HCT116 (cell line): Measurements from ENCODE around the gene ALDH4A1. TPM values are rescaled to one million over a fixed set of nuclear protein-coding genes. Genes with fewer than 3 reads are reported as not detected.

ENCODE experiments used
- ATAC-seq: fragments of 200-7000 bp; cut with Tn5 transposase; 2 replicates; pipeline ENCODE4 v1.9.1; 2020; ENCODE audit warnings: mild to moderate bottlenecking, moderate library complexity
- BruUV-seq: library from RNA; stranded (reverse); fragments of 400-500 nt; replicated peaks from 2 replicates; lab custom pipeline; 2021; lab: Mats Ljungman, UMichigan
- CTCF ChIA-PET: fragments of 300-600 bp; sonication (Branson Sonifier 250); formaldehyde crosslinking; loops from one replicate; lab custom pipeline; 2021; ENCODE audit warnings: antibody characterized with exemption; lab: Charles Lee
- POLR2A ChIA-PET: fragments of 300-600, 350-600 bp; sonication (Branson Sonifier 250); formaldehyde crosslinking; loops from one replicate; lab custom pipeline; 2021; ENCODE audit warnings: antibody characterized with exemption; lab: Charles Lee
- RAD21 ChIA-PET, 2 experiments: fragments of 300-600 bp; sonication (Branson Sonifier 250); formaldehyde crosslinking; loops; one replicate each; lab custom pipeline; 2023; ENCODE audit warnings: low total read pairs in 2 of 2; ENCODE audit not compliant: uncharacterized antibody in 2 of 2, unreplicated experiment in 2 of 2, low non-redundant PET in 1 of 2; lab: Charles Lee
- DNase-seq: peaks from one replicate; pipeline ENCODE4 v3.0.0-alpha.2; 2010; ENCODE audit warnings: low read depth, low spot score
- H2AFZ ChIP-seq: fragments of 200-600 bp; shearing (Covaris generic), sonication (generic); 2 replicates; pipeline ENCODE4 v1.6.1; 2017; ENCODE audit warnings: low read depth, mixed run types, mixed read lengths, antibody characterized with exemption, low read length; ENCODE audit not compliant: poor library complexity, severe bottlenecking
- H3K27ac ChIP-seq: 2 replicates; pipeline ENCODE4 v1.5.1; 2012; ENCODE audit warnings: low read depth, low read length
- H3K27me3 ChIP-seq: fragments of 200-600 bp; sonication (generic); 2 replicates; pipeline ENCODE4 v1.6.1; 2016; ENCODE audit warnings: mixed run types, low read length, mixed read lengths; ENCODE audit not compliant: insufficient read depth
- H3K36me3 ChIP-seq, 2 experiments: fragments of 200-500 bp in 1 of 2; fragments of 200-600 bp in 1 of 2; sonication (Bioruptor generic) in 1 of 2; sonication (generic) in 1 of 2; 2 replicates each; pipeline versions ENCODE4 v1.5.1 to v1.6.1; 2014 to 2016; ENCODE audit warnings: low read length in 2 of 2, inconsistent platforms in 1 of 2, mixed read lengths in 1 of 2, mixed run types in 1 of 2; ENCODE audit not compliant: insufficient read depth in 2 of 2, control insufficient read depth in 1 of 2
- H3K4me1 ChIP-seq, 2 experiments: fragments of 200-600 bp in 1 of 2; sonication (generic) in 1 of 2; 2 replicates each; pipeline versions ENCODE4 v1.5.1 to v1.6.1; 2012 to 2017; ENCODE audit warnings: low read length in 2 of 2, inconsistent platforms in 1 of 2, mild to moderate bottlenecking in 1 of 2, mixed read lengths in 1 of 2, mixed run types in 1 of 2, moderate library complexity in 1 of 2; ENCODE audit not compliant: insufficient read depth in 2 of 2, control insufficient read depth in 1 of 2
- H3K4me2 ChIP-seq: fragments of 200-600 bp; sonication (generic); 2 replicates; pipeline ENCODE4 v1.6.1; 2017; ENCODE audit warnings: mixed run types, low read length, mixed read lengths
- H3K4me3 ChIP-seq, 2 experiments: fragments of 200-600 bp in 1 of 2; sonication (generic) in 1 of 2; replicated peaks in 1 of 2; 2 replicates each; pipeline ENCODE4 v1.5.1; 2011 to 2016; ENCODE audit warnings: low read length in 2 of 2, control low read depth in 1 of 2, low read depth in 1 of 2, mild to moderate bottlenecking in 1 of 2, mixed read lengths in 1 of 2, mixed run types in 1 of 2
- H3K79me2 ChIP-seq: fragments of 200-600 bp; sonication (generic); 2 replicates; pipeline ENCODE4 v1.6.1; 2017; ENCODE audit warnings: mild to moderate bottlenecking, mixed run types, low read length, moderate library complexity, mixed read lengths; ENCODE audit not compliant: insufficient read depth
- H3K9ac ChIP-seq: fragments of 200-600 bp; sonication (generic); 2 replicates; pipeline ENCODE4 v1.6.1; 2016; ENCODE audit warnings: low read length, mixed read lengths
- H3K9me2 ChIP-seq: fragments of 200-600 bp; sonication (generic), shearing (Covaris generic); 2 replicates; pipeline ENCODE4 v1.6.1; 2017; ENCODE audit warnings: mixed run types, mild to moderate bottlenecking, moderate library complexity; ENCODE audit not compliant: insufficient read depth
- H3K9me3 ChIP-seq, 2 experiments: fragments of 200-500 bp in 1 of 2; fragments of 200-600 bp in 1 of 2; sonication (Bioruptor generic) in 1 of 2; sonication (generic) in 1 of 2; 2 replicates each; pipeline ENCODE4 v1.6.1; 2014 to 2017; ENCODE audit warnings: low read length in 2 of 2, mixed read lengths in 2 of 2, inconsistent platforms in 1 of 2, low read depth in 1 of 2, mild to moderate bottlenecking in 1 of 2, mixed run types in 1 of 2, moderate library complexity in 1 of 2; ENCODE audit not compliant: control insufficient read depth in 1 of 2, insufficient read depth in 1 of 2
- H4K20me1 ChIP-seq: fragments of 200-600 bp; sonication (generic), shearing (Covaris generic); 2 replicates; pipeline ENCODE4 v1.6.1; 2017; ENCODE audit warnings: mixed run types, mild to moderate bottlenecking, moderate library complexity; ENCODE audit not compliant: insufficient read depth
- ATF3 ChIP-seq: IDR thresholded peaks from 2 replicates; pipeline ENCODE4 v1.6.1; 2012
- CBX3 ChIP-seq: IDR thresholded peaks from 2 replicates; pipeline ENCODE4 v1.6.1; 2012; ENCODE audit warnings: low read depth
- CEBPB ChIP-seq: IDR thresholded peaks from 2 replicates; pipeline ENCODE4 v1.6.1; 2012; ENCODE audit warnings: low read depth
- CTCF ChIP-seq, 3 experiments: fragments of 200-600 bp in 1 of 3; sonication (generic) in 1 of 3; IDR thresholded peaks in 2 of 3; conservative IDR thresholded peaks in 1 of 3; 2 replicates each; pipeline ENCODE4 v1.5.1; 2012 to 2017; ENCODE audit warnings: low read depth in 2 of 3, low read length in 2 of 3, antibody characterized with exemption in 1 of 3, borderline replicate concordance in 1 of 3, control low read depth in 1 of 3, mild to moderate bottlenecking in 1 of 3, mixed read lengths in 1 of 3, mixed run types in 1 of 3, moderate library complexity in 1 of 3; ENCODE audit not compliant: insufficient read depth in 1 of 3
- EZH2phosphoT487 ChIP-seq: fragments of 200-600 bp; IDR thresholded peaks from 2 replicates; pipeline ENCODE4 v1.6.1; 2018; ENCODE audit warnings: antibody characterized with exemption, borderline replicate concordance
- JUND ChIP-seq: IDR thresholded peaks from 2 replicates; pipeline ENCODE4 v1.6.1; 2012
- POLR2A ChIP-seq: IDR thresholded peaks from 2 replicates; pipeline ENCODE4 v1.7.0; 2011; ENCODE audit warnings: borderline replicate concordance; ENCODE audit not compliant: insufficient read depth, insufficient read length; ENCODE audit errors: extremely low read depth
- POLR2AphosphoS5 ChIP-seq: IDR thresholded peaks from 2 replicates; pipeline ENCODE4 v1.6.1; 2011; ENCODE audit warnings: mild to moderate bottlenecking, low read depth, low read length, moderate library complexity
- RAD21 ChIP-seq: IDR thresholded peaks from 2 replicates; pipeline ENCODE4 v1.6.1; 2012; ENCODE audit warnings: low read depth, mild to moderate bottlenecking
- REST ChIP-seq: IDR thresholded peaks from 2 replicates; pipeline ENCODE4 v1.6.1; 2012; ENCODE audit warnings: low read depth
- SRF ChIP-seq: IDR thresholded peaks from 2 replicates; pipeline ENCODE4 v1.6.1; 2012; ENCODE audit warnings: low read depth
- TCF7L2 ChIP-seq: IDR thresholded peaks from 2 replicates; pipeline ENCODE4 v1.7.0; 2011; ENCODE audit warnings: borderline replicate concordance, inconsistent platforms; ENCODE audit not compliant: insufficient read depth, insufficient read length; ENCODE audit errors: extremely low read depth
- YY1 ChIP-seq: IDR thresholded peaks from 2 replicates; pipeline ENCODE4 v1.6.1; 2011; ENCODE audit warnings: low read length, low read depth, moderate library complexity, mild to moderate bottlenecking; ENCODE audit not compliant: insufficient replicate concordance; ENCODE audit errors: extremely low read depth
- ZFX ChIP-seq: fragments of 450-650 bp; IDR thresholded peaks from 2 replicates; pipeline ENCODE4 v1.6.1; 2017
- intact Hi-C: fragments of 100-400 bp; cut with micrococcal nuclease; formaldehyde crosslinking; loops from 2 replicates; pipeline ENCODE4 v1.10.0; 2022
- total RNA-seq: library from RNA; stranded (reverse); gene quantifications from one replicate; pipeline ENCODE4 v1.2.1, GENCODE V29; 2021; ENCODE audit not compliant: unreplicated experiment

Gene ALDH4A1
- total RNA-seq, 1 experiment from 2014 or later, result 12.6 TPM

- POLR2A ChIA-PET, result no interaction called here
- H3K27ac ChIP-seq, result no peak overlapping the region; the same call in 1 of the 2 replicates
- CTCF ChIA-PET, result interaction anchor here (1.2 kb wide), 1 partner anchor 35 kb away, joined by 3 read pairs; no protein-coding TSS in a partner anchor
- no peaks in the 10 kb centered on the region for H3K27me3 ChIP-seq
- no peak overlapping the region for H3K9ac ChIP-seq
- intact Hi-C loops, result no loop called here
- no peak overlapping the region for H3K4me2 ChIP-seq
- RAD21 ChIA-PET, result no interaction called here
- TF ChIP-seq SRF, result no peak
- TF ChIP-seq JUND, result no peak
- TF ChIP-seq POLR2A, result no peak
- no peak for TF ChIP-seq CTCF (IDR thresholded peaks at IDR 0.05 in 2 of 3, conservative IDR thresholded peaks at IDR 0.05 in 1 of 3; ENCODE audit: borderline replicate concordance in 1 of 3, insufficient read depth in 1 of 3, low read depth in 2 of 3, low read length in 2 of 3)
- no peak for TF ChIP-seq ATF3
- no peak for TF ChIP-seq TCF7L2
- no peak for TF ChIP-seq CEBPB
- no peak for TF ChIP-seq ZFX
- TF ChIP-seq CBX3, result no peak
- TF ChIP-seq REST, result no peak
- TF ChIP-seq POLR2AphosphoS5, result no peak
- no peak for TF ChIP-seq RAD21
- no peak for TF ChIP-seq YY1
- TF ChIP-seq EZH2phosphoT487, result no peak
- no peaks in the 10 kb centered on the region for H3K9me3 ChIP-seq
- H4K20me1 ChIP-seq, result peaks cover 4% of the 10 kb centered on the region; the same call in 1 of the 2 replicates
- H3K36me3 ChIP-seq, result no peaks in the 10 kb centered on the region
- peaks cover 18 to 56% of the 10 kb centered on the region in 2 experiments; a peak in 3 of 4 replicates for H3K4me1 ChIP-seq
- H3K9me2 ChIP-seq, result no peaks in the 10 kb centered on the region
- no peak overlapping the region for H2AFZ ChIP-seq
- no TSS peak for BruUV-seq
- peaks cover 94% of the 10 kb centered on the region for H3K79me2 ChIP-seq
- ATAC-seq (no peak), DNase-seq (no peak)
- no peak overlapping the region for H3K4me3 ChIP-seq
These were observed 40.0 kb upstream of the ALDH4A1 start for GRCh38 chr1:18942340-18942739.
